Testis (tissue), 2 donors: ENCODE measurements around the gene ST6GAL1.

ENCODE experiments used
- CTCF ChIP-seq, 3 experiments: fragments of 450-650 bp in 2 of 3; fragments of 200-600 bp in 1 of 3; sonication (generic) in 1 of 3; IDR thresholded peaks; one replicate each; pipeline ENCODE4 v1.5.1; 2016 to 2019; ENCODE audit warnings: antibody characterized with exemption in 3 of 3, mild to moderate bottlenecking in 2 of 3, moderate library complexity in 1 of 3
- POLR2A ChIP-seq: fragments of 450-650 bp; IDR thresholded peaks from one replicate; pipeline ENCODE4 v1.6.1; 2017; ENCODE audit warnings: antibody characterized with exemption, mild to moderate bottlenecking, moderate library complexity

GRCh38 chr3:187085021-187085666 is 154.8 kb downstream of the ST6GAL1 start:
- TF ChIP-seq CTCF (IDR thresholded peaks at IDR 0.05) (no peak), POLR2A (no peak)
